Keratinocyte (primary cell): ENCODE measurements around the gene CCDC92. TPM values are rescaled to one million over a fixed set of nuclear protein-coding genes. Genes with fewer than 3 reads are reported as not detected.

Source experiments
- DNase-seq: peaks from one replicate; pipeline ENCODE4 v3.0.0-alpha.2; 2011; ENCODE audit warnings: low read depth, missing footprints, low spot score
- FAIRE-seq: peaks from 2 replicates; lab custom pipeline; 2011; peaks lifted over from hg19 to GRCh38; lab: Jason Lieb, UNC
- H2AFZ ChIP-seq: 2 replicates; pipeline ENCODE4 v1.6.0; 2012; ENCODE audit warnings: low read length, control low read depth, inconsistent platforms; ENCODE audit not compliant: control insufficient read depth
- H3K27ac ChIP-seq: 2 replicates; pipeline ENCODE4 v1.5.1; 2011; ENCODE audit warnings: low read length; ENCODE audit not compliant: control insufficient read depth, insufficient read depth
- H3K27me3 ChIP-seq: 3 replicates; pipeline ENCODE4 v1.6.0; 2011; ENCODE audit warnings: low read length; ENCODE audit not compliant: control insufficient read depth, insufficient read depth; ENCODE audit errors: extremely low read depth
- H3K36me3 ChIP-seq, 2 experiments: 2 replicates in 1 of 2; 3 replicates in 1 of 2; pipeline ENCODE4 v1.5.1; 2011; ENCODE audit warnings: low read length in 2 of 2, mild to moderate bottlenecking in 1 of 2; ENCODE audit not compliant: control insufficient read depth in 2 of 2, insufficient read depth in 2 of 2; ENCODE audit errors: extremely low read depth in 1 of 2
- H3K4me1 ChIP-seq: 3 replicates; pipeline ENCODE4 v1.5.1; 2011; ENCODE audit warnings: low read length; ENCODE audit not compliant: control insufficient read depth, insufficient read depth; ENCODE audit errors: extremely low read depth
- H3K4me2 ChIP-seq: 3 replicates; pipeline ENCODE4 v1.6.0; 2011; ENCODE audit warnings: low read depth, low read length; ENCODE audit not compliant: control insufficient read depth, insufficient read depth; ENCODE audit errors: extremely low read depth
- H3K4me3 ChIP-seq, 3 experiments: fragments of 200-600 bp in 1 of 3; sonication (generic) in 1 of 3; 2 replicates in 2 of 3; 3 replicates in 1 of 3; pipeline ENCODE4 v1.5.1; 2011 to 2016; ENCODE audit warnings: low read length in 3 of 3, mild to moderate bottlenecking in 3 of 3, control low read depth in 2 of 3, inconsistent platforms in 1 of 3, low read depth in 1 of 3, mixed read lengths in 1 of 3, mixed run types in 1 of 3, moderate library complexity in 1 of 3; ENCODE audit not compliant: control insufficient read depth in 2 of 3, insufficient read depth in 2 of 3; ENCODE audit errors: extremely low read depth in 1 of 3
- H3K79me2 ChIP-seq: 2 replicates; pipeline ENCODE4 v1.6.0; 2012; ENCODE audit warnings: low read length; ENCODE audit not compliant: control insufficient read depth, insufficient read depth
- H3K9ac ChIP-seq: 3 replicates; pipeline ENCODE4 v1.6.0; 2011; ENCODE audit warnings: low read length; ENCODE audit not compliant: control insufficient read depth, insufficient read depth; ENCODE audit errors: extremely low read depth
- H3K9me1 ChIP-seq: 3 replicates; pipeline ENCODE4 v1.6.0; 2011; ENCODE audit warnings: low read length; ENCODE audit not compliant: control insufficient read depth, insufficient read depth; ENCODE audit errors: extremely low read depth
- H3K9me3 ChIP-seq: 2 replicates; pipeline ENCODE4 v1.5.1; 2012; ENCODE audit warnings: low read depth, low read length; ENCODE audit not compliant: control insufficient read depth
- H4K20me1 ChIP-seq: 3 replicates; pipeline ENCODE4 v1.6.0; 2011; ENCODE audit warnings: low read length; ENCODE audit not compliant: control insufficient read depth, insufficient read depth; ENCODE audit errors: extremely low read depth
- CTCF ChIP-seq, 3 experiments: IDR thresholded peaks in 1 of 3; conservative IDR thresholded peaks in 1 of 3; optimal IDR thresholded peaks in 1 of 3; 2 replicates in 2 of 3; 3 replicates in 1 of 3; pipeline versions ENCODE3 to v1.5.1; 2011; ENCODE audit warnings: low read length in 3 of 3, mild to moderate bottlenecking in 3 of 3, moderate library complexity in 2 of 3, control low read depth in 1 of 3, inconsistent platforms in 1 of 3; ENCODE audit not compliant: insufficient read depth in 2 of 3; ENCODE audit errors: extremely low read depth in 1 of 3
- EZH2 ChIP-seq: IDR thresholded peaks from one replicate; pipeline ENCODE4 v1.6.1; 2012; ENCODE audit warnings: inconsistent platforms, mild to moderate bottlenecking, low read length, moderate library complexity
- dilution Hi-C: fragments of 300-500 bp; cut with MboI; formaldehyde crosslinking; loops from one replicate; pipeline ENCODE4 v1.7.0; 2020; ENCODE audit warnings: low sequenced_read_pairs; ENCODE audit not compliant: extremely low pct_ligation_motif_present
- polyA plus RNA-seq, 5 experiments: library from polyadenylated mRNA; depleted of rRNA in 3 of 5; stranded (reverse) in 3 of 5; stranded (forward) in 1 of 5; unstranded in 1 of 5; fragments of >200 nt; gene quantifications; 1 replicate in 1 of 5; 2 replicates in 3 of 5; 3 replicates in 1 of 5; pipeline versions ENCODE4 v1.2.1 to v1.2.3, GENCODE V29; 2011 to 2012; ENCODE audit warnings: missing spikeins in 2 of 5, low read depth in 1 of 5, low replicate concordance in 1 of 5

CCDC92 gene
- polyA plus RNA-seq, 1 donor (not counting 4 experiments of a cell fraction or from before 2014, with no cell fraction given), result 8.3 TPM

GRCh38 chr12:124019115-124019514 lies 46.5 kb upstream of the CCDC92 start:
- H4K20me1 ChIP-seq, result no peaks in the 10 kb centered on the region
- peaks cover 1% of the 10 kb centered on the region for H3K4me1 ChIP-seq
- no peak overlapping the region for H3K9ac ChIP-seq
- TF ChIP-seq CTCF (optimal IDR thresholded peaks at IDR 0.05 in 1 of 3, IDR thresholded peaks at IDR 0.05 in 1 of 3, conservative IDR thresholded peaks at IDR 0.05 in 1 of 3; ENCODE audit: extremely low read depth in 1 of 3, insufficient read depth in 2 of 3, low read length in 3 of 3), result no peak
- no peak for TF ChIP-seq EZH2
- DNase-seq (no peak), FAIRE-seq (no peak)
- no peaks in the 10 kb centered on the region for H3K9me1 ChIP-seq
- peaks cover 0 to under 1% of the 10 kb centered on the region in 2 experiments for H3K36me3 ChIP-seq
- no peaks in the 10 kb centered on the region for H3K9me3 ChIP-seq
- H3K27ac ChIP-seq, result no peak overlapping the region
- H3K27me3 ChIP-seq, result no peaks in the 10 kb centered on the region
- no peak overlapping the region for H3K4me3 ChIP-seq
- H2AFZ ChIP-seq, result no peak overlapping the region
- dilution Hi-C loops, result no loop called here
- no peaks in the 10 kb centered on the region for H3K79me2 ChIP-seq
- H3K4me2 ChIP-seq, result no peak overlapping the region

- no peak overlapping the region for H2AFZ ChIP-seq
- FAIRE-seq (no peak), DNase-seq (no peak)
- H4K20me1 ChIP-seq, result no peaks in the 10 kb centered on the region
- TF ChIP-seq EZH2 (no peak), CTCF (optimal IDR thresholded peaks at IDR 0.05 in 1 of 3, IDR thresholded peaks at IDR 0.05 in 1 of 3, conservative IDR thresholded peaks at IDR 0.05 in 1 of 3; ENCODE audit: extremely low read depth in 1 of 3, insufficient read depth in 2 of 3, low read length in 3 of 3) (no peak)
- H3K9me3 ChIP-seq, result no peaks in the 10 kb centered on the region
- dilution Hi-C loops, result no loop called here
- H3K4me2 ChIP-seq, result no peak overlapping the region
- H3K4me3 ChIP-seq, result no peak overlapping the region
- no peaks in the 10 kb centered on the region for H3K79me2 ChIP-seq
- no peaks in the 10 kb centered on the region for H3K4me1 ChIP-seq
- H3K27me3 ChIP-seq, result no peaks in the 10 kb centered on the region
- H3K36me3 ChIP-seq, result peaks cover 0 to 1% of the 10 kb centered on the region in 2 experiments
- H3K9me1 ChIP-seq, result no peaks in the 10 kb centered on the region
- H3K27ac ChIP-seq, result no peak overlapping the region
- H3K9ac ChIP-seq, result no peak overlapping the region
Observed at GRCh38 chr12:124018539-124018938, 45.9 kb upstream of the CCDC92 start.
